Suppressor macrophage treated with lipopolysaccharide for 1 hour (primary cell): ENCODE results near the gene KDM4C.

Experiments used
- DNase-seq, 3 donors: peaks; one replicate each; pipeline ENCODE4 v3.0.0-alpha.2; 2020 to 2022

KDM4C gene

DNA sequence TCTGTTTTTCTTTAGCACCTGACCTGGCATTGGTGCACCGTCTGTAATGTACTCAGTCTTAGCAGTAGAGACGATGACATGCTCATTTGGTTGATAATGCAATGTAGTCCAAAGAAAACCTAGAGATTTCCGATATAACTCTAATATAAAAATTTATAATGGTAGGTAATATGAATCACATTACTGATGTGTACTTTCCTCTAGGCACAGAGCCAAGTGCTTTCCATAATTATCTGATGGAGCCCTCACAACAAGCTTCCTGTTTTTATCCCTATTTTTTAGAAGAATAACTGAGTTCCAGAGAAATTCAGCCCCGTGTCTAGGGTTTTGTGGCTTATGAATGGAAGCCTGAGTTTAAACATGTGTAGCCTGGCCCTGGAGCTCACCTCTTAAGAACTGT is 53.7 kb downstream of the KDM4C start:
- DNase-seq, result no peak

DNA sequence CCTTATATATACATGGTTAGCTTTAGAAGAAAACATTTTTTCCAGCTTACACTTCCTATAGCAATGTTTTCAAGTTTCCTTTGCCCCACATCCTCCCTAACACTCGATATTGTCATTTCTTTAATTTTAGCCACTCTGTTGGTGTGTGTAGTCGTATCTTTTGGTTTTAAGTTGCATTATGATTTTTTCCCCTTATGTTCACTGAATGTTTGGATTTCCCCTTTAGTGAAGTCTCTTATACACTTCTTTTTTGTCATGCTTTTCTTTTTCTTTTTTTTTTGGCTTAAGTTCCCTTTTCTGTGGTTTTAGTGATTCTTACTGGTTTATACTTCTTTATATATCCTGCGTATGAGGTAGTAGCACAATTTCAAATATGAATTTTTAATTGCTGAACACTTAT is 58.8 kb downstream of the KDM4C start:
- peak in 2 of 3 donors; percentile 14 to 21 for DNase-seq

DNA sequence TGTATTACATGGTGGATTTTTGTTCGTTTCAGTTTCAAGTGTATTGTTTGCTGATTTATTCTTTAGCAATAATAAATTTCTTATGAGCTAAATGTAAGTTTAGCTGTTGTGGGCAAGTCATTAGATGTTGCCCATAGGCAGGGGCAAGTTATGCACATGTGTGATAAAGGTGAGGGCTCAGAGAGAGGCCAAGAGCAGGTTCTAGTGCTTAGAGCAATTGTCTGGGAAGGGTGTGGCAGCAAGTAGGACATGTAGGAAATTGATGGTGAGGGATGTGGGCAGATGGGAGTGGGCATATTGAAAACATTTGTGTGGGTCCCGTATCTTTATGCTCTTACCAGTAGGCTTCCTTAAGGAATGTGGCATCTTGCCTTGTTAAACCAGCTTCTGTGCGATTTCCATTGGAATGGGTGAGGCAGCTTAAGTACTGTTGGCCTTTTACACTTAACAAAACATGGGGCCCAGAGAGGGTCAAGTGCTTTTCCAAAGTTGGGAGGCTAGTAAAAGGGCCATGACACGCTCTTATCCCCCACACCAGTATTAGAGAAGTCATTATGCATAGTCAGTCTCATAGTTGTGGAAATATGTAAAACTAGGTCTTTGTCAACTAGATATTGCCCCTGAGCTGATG is 60.6 kb downstream of the KDM4C start:
- DNase-seq, result no peak

DNA sequence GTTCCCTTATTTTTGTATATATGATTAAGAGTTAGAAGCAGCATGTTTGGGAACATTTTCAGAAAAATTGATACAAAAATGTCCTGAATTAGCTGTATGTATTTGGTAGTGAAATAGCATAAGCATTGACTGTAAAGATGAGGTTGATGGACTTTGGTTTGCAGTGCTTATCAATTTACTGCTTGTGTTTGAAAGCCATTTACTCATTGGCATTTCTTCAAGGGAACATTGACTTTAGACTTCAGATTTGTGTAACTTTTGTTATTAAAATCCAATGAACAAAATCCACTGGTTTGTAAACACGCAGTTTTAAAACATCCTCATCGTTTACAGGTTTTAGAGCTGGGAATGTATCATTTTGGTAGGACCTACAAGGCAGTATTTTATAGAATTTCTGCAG is 61.3 kb downstream of the KDM4C start:
- DNase-seq, result no peak

DNA sequence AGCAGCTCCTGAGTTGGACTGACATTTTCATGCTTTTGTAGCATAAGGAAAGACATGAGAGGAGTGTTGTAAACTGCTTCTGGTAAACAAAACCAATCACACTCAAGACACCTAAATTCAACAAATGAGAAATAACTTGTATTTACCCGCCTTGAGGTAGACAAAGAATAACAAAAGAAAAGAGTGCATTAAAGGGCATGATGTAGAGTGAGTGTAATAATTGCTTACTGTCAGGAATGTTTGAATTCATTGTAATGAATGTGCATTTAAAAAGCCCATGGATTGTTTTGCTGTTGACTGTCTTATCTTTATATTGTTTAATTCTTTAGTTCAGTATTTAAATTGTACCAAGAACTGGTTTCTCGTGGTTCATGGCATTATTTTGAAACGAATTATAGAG is 61.8 kb downstream of the KDM4C start:
- DNase-seq, result no peak

DNA sequence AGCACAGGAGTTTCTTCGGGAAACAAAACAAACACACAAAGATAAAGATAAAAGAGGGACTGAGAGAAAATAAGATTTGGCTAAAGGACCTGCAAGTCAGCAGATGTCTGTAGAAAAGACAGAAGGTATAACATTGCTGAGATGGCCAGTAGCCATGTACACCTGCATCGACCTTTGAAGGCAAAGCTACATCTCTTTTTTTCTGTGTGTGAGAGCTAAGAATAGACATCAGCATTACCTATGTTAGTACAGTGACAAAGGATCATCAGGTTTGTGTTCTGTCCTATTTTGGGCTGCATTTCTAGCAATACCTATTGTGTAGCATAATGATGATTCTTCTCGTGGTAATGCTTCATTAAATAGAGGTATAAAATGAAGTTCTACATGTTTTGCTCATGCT is 64.9 kb downstream of the KDM4C start:
- no peak for DNase-seq

DNA sequence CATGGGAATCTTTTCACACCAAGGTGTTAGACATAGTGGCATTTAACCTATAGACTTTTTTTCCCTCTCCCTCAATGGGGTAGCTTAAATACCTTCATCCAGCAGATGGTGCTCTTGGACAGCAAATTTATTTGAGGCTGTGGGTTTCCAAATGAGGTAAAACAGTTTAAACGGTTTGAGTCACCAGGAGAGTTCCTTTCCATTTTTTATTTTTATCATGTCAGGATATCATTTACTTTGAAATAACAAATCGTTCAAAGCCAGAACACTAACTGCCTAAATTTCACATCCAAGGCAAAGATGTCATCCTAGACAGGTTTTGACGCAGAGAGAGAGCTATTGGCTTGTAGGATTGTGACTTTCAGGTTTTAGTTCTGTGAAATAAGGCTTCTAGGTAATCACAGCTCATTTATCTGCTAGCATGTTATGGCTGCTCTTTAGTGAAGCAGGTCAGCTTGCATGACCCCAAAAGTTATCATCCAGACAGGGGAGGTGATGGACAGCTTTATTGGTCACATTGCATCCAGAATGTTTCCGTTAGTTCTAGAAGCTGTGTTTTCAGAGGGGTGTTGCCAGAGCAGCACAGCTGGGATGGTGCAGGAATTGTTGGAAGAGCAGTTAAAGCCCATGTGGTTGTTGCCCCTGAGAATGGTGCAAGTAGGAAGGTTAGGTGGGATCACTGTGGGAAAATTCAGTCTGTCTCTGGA is 69.8 kb downstream of the KDM4C start:
- DNase-seq, result peak; percentile 39 to 44 (median 39)

DNA sequence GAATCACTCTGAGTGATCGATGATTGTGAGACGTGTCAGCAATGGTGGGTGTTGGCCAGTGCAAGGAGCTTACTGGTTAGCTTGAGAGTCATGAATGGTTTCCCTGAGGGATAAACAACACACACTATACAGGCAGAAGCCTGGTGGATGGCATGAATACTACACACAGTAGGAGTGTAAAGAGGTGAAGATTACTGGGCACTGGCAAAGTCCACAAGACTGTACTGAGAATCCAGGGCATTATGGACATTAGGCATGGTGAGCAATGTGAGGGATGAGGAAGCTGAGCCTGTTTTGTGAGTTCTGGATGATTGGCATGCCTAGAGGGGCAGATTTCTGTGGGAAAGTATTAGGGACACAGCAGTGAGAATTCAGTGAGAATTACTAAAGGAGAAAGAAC is 71.3 kb downstream of the KDM4C start:
- DNase-seq, result no peak

DNA sequence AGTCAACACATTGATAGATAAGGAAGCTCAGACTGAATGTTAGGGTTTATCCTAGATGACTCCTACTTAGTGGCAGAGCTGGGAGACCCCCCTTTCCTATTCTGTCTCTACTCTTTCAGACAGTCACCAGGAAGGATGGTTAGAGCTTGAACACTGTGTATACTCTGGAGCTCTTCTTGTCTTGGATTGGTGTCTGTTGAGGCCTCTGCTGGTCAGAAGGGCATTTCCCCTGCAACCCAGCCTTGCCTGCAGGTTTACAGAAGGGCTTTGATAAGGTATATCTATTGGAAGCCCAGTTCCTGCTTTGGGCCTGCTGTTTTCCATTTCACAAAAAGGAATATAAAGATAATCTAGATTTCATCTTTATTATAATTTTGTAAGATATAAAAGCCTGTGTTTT is 71.8 kb downstream of the KDM4C start:
- DNase-seq, result no peak

DNA sequence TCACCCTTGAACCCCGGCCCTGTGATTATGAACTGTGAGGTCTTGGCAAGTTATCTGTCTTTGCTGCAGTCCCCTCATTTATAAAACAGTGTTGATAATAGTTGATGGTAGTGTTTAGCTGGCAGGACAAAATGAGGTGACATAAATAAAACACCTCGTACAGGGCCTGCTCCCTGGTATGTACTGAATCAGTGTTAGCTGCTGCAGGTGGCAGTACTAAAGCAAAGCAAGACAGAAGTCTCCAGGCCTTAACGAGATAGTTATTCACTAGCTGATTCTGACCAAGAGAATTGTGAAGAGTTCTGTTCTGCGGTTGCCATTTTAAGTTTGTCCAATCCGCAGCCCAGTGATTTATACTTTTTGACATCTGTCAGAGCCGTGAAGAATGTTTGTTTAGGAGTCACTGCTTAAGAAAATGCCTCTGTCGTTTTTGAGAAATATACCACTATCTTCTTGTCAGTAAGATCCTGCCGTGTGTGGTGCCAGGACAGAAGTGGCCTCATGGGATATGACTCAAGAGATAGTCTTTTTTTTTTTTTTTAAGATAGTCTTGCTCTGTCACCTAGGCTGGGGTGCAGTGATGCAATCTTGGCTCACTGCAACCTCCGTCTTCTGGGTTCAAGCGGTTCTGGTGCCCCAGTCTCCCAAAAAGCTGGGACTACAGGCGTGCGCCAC is 75.9 kb downstream of the KDM4C start:
- peak in 1 of 3 donors; percentile 14 for DNase-seq

DNA sequence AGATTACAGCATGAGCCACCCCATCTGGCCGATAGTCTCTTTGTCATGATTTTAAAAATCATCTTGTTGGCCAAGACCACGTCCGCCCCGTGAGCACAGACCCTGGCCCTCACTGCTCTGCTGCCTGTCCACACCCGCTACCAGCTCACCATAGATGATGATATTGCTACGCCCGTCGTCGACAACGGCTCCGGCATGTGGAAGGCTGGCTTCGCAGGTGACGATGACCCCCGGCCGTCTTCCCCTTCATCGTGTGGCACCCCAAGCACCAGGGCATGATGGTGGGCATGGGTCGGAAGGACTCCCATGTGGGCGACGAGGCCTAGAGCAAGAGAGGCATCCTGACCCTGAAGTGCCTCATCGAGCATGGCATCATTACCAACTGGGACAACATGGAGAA is 76.5 kb downstream of the KDM4C start:
- DNase-seq, result no peak

DNA sequence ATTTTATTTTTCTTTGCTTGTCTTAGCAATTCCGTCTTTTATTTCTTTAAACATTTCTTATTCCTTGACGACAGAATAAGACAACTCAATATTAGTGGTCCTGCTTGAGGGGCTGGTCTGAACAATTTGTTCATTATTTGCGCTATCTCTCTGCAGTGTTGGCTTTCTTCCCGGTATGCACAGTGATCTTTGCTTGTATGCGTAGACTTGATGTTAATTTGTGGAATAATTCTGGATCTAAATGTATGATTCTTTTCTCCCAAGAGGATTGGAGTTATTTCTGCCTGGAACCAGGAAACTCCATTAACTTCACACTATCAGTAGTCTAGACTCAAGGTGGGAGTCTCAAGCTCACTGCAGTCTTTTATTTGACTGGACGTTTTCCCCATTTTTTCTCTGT is 80.4 kb downstream of the KDM4C start:
- DNase-seq, result no peak

DNA sequence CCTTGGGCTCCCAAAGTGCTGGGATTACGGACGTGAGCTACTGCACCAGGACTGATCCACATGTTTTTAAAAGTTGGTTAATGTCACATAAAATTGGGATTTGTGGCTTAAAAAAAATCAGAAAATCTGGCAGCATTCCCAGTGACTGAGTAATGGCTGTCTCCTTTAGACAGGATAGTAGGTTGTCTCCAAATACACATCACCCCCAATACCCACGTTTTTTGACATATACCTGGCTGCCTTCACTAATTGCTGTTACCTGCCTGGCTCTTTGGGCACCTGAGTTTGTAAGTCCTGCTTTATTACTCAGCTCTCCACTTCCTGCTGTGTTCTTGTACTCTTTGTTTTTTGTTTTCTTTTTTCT is 84.8 kb downstream of the KDM4C start:
- DNase-seq, result peak in 1 of 3 donors; percentile 16

DNA sequence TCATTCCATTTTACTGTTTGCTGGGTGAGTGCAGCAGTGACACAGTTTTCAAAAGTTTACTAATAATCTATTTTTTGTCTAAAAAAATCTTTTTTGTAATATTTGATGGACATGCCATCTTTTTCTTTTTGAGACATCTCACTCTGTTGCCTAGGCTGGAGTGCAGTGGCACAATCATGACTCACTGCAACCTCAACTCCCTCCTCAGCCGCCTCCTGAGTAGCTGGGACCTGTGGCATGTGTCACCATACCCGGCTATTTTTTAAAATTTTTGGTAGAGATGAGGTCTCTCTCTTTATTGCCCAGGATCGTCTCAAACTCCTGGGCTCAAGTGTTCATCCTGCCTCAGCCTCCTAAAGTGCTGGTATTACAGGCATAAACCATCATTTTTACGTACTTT is 86.0 kb downstream of the KDM4C start:
- no peak for DNase-seq

DNA sequence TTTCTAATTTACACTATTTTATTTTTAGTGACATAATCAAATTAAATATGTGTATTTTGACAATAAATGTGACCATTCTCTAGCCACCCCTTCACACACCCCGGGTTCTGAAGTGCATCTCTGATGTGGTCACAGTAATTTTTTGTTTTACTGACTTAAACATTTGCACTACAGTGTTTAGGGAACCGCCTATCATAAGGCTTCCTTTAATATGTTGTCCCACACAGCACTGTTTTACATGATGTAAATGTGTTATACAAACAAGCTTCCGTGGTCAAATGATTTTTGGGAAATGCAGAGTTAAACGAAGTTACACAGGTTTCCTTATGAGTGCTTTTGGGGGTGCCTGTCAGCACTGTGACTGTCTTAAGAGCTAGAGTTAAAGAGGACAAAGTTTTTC is 86.5 kb downstream of the KDM4C start:
- peak in 1 of 3 donors; percentile 13 for DNase-seq

DNA sequence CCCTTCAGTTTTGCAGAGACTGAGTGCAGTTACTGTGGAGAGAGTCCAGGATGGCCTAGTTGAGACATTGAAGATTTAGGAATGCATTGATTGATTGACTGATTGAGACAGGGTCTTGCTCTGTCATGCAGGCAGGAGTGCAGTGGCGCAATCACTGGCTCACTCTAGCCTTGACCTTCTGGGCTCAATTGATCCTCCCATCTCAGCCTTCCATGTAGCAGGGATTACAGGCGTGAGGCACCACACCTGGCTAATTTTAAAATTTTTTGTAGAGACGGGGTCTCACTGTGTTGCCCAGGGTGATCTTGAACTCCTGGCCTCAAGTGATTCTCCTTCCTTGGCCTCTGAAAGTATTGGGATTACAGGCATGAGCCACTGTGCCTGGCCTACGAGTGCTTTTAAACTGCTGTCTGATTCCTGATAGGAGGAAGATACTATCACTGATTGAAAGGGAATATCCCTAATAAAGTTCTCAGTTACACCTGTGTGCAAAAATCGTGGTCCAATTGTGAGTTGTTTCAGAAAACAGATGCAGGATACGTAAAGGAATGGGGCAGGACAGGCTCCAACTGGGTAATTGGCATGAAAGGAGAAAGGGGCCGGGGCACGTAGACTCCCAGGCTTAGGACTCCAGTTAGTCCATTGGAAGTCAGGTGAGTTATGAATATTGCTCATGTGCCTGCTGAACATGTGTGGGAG is 87.5 kb downstream of the KDM4C start:
- DNase-seq, result peak in 1 of 3 donors; percentile 3

DNA sequence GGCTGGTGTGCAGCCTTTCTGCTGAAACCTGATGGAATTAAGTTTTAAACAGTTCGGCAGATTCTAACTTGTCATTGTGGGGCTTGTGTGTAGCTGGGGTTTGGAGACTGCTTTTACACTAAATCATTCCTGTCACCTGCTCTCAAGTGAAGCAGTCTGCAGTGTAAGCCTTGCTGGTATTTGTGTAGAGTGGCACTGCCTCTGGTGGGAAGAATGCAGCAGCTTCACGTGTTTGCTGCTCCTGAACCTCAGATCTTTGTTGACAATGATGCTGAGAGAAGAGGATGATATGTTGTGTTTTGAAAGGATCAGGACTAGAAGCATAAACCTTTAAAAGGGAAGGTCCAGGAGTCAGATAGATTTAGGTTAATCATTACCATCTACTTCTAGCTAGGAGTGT is 88.1 kb downstream of the KDM4C start:
- no peak for DNase-seq

DNA sequence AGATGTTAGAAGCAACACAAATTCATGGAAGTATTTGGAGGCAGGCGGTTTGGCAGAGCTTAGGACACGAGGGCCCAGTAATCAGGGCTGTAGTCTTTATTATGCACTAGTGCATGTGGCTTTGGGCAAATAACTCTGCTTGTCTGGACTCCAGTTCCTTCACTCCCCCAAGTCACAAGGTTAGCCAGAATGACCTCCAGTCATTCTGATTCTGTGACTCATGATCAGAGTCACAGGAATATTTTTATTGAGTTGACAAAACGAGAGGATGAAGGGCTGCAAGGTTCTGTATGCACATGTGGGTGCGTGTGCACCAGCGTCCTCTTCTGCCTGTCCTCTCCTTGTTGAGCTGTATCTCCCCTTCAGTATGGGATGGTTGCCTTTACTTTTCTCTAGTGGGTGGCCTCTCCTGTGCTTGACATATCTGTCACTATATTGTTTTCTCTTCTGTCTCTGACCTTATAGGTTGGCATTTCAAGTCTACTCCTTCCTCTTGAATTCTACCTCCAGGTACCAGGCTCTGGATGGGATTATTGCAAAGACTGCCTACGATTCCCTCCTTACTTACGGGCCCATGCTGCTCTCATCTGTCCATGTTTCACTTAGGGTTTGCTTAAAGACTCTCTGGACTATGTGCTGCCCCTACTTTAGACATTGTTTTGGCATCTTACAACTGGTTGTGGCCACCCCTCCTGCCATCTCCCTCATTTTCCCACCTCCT is 94.6 kb downstream of the KDM4C start:
- peak; percentile 22 to 35 (median 29) for DNase-seq

DNA sequence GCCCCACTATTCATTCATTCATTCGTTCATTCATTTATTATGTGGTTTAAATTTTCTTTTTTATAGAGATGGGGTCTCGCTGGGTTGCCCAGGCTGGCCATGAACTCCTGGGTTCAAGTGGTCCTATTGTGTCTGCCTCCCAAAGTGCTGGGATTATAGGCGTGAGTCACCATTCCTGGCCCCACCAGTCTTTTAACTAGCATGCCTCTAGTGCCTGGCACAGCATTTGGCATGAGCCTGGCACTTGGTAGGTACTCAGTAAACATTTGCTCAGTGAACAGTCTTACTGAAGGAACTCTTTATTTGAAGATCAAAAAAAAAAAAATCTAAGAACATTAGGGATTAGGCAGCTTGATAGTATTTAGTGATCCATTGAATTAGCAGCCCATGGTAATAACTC is 98.1 kb downstream of the KDM4C start:
- peak in 1 of 3 donors; percentile 5 for DNase-seq

DNA sequence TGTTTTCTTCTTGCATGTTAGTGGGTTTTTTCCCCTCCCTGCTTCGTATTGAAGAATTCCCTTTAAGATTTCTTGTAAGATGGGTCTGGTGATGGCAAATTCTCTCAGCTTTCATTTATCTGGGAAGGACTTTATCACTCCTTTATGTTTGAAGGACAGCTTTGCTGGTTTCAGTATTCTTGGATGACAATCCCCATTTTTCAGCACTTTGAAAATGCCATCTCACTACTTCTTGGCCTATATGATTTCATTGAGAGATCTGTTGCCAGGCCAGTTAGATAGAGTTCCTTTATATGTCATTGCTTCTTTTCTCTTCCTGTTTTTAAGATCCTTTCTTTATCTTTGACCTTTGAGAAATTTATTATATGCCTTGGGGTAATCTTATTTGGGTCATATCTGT is 106.3 kb downstream of the KDM4C start:
- no peak for DNase-seq

DNA sequence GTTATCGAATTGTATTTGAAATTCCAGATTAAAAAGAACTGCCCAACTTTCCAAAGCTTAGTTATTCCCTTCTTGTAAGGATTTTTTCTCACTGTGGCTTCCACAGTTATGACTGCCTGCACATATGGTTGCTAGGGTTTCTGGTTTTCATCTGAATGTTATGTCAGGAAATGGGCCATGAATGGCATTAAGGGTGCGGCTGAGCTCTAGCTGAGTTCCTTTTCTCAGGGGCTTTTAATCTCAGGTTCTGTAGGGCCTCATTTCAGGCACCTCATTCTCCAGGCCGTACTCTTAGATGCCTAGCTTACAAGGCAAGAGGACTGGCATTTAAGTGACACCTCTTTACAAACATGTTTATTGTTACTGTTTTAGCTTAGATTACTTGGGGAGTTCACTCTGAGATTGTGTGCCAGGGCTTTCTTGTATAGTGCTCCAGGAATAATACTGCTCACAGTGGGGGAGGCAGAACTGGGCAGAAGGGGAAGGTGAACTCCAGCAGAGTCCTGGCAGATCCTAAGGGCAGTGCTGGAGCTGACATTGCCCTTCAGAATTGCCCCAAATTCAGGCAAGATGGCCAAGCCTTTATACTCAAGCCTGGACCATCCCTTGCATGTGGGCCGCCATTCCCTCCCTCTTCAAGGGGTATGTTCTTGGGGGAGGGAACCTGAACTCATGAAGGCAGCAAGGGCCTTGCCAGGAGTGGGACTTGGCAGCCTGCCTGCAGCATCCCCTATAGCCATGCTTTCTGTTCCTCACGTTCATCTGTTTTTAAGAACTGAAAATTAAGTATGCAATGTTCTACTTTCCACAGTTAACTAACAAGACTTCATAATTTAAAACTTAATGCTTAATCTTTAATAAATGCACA is 111.5 kb downstream of the KDM4C start:
- no peak for DNase-seq

DNA sequence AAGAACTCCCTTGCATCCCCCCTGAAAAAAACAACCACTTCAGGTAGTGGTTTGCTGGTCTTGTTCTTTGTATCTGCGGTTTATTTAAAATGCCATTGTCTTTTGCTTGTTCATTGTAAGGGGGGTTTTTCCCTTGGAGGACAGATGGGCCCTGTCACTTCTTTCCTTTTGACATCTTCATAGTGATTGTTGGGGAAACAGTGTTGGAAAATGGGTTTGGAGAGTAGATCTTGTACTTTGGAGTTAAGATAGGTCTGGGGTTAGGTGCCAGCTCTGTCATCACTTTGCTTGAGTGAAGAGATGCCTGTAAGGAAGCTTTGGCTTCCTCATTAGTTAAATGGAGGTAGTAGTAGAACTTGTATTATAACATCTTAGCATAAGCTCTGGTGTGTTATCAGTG is 112.4 kb downstream of the KDM4C start:
- no peak for DNase-seq
